ENCODE results near the gene SLC6A11.

GRCh38 chr3:10823516-10823818, 7.4 kb downstream of the SLC6A11 start:
- TF ChIP-seq, protein P1, sequence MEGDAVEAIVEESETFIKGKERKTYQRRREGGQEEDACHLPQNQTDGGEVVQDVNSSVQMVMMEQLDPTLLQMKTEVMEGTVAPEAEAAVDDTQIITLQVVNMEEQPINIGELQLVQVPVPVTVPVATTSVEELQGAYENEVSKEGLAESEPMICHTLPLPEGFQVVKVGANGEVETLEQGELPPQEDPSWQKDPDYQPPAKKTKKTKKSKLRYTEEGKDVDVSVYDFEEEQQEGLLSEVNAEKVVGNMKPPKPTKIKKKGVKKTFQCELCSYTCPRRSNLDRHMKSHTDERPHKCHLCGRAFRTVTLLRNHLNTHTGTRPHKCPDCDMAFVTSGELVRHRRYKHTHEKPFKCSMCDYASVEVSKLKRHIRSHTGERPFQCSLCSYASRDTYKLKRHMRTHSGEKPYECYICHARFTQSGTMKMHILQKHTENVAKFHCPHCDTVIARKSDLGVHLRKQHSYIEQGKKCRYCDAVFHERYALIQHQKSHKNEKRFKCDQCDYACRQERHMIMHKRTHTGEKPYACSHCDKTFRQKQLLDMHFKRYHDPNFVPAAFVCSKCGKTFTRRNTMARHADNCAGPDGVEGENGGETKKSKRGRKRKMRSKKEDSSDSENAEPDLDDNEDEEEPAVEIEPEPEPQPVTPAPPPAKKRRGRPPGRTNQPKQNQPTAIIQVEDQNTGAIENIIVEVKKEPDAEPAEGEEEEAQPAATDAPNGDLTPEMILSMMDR (IDR thresholded peaks at IDR 0.05): no peak
- TF ChIP-seq POLR2A (IDR thresholded peaks at IDR 0.05): no peak

All from uterus (tissue), 2 donors.